Peyer's patch (tissue), 4 donors: ENCODE measurements around the gene RHBDD3. TPM values are rescaled to one million over a fixed set of nuclear protein-coding genes. Genes with fewer than 3 reads are reported as not detected.
A peak's percentile ranks its signal among the peaks of the same experiment; 100 is the strongest.

Experiments used
- DNase-seq, 3 donors: peaks; one replicate each; pipeline ENCODE4 v3.0.0-alpha.2; 2017 to 2019
- H3K27ac ChIP-seq, 4 donors: fragments of 200-600 bp; sonication (generic); one replicate each; pipeline ENCODE4 v1.5.1; 2016 to 2019
- H3K27me3 ChIP-seq, 2 donors: fragments of 200-600 bp; sonication (generic); one replicate each; pipeline ENCODE4 v1.5.1; 2019
- H3K36me3 ChIP-seq, 3 donors: fragments of 200-600 bp; sonication (generic); one replicate each; pipeline ENCODE4 v1.5.1; 2016 to 2019
- H3K4me1 ChIP-seq, 4 donors: fragments of 200-600 bp; sonication (generic); one replicate each; pipeline ENCODE4 v1.5.1; 2016 to 2019
- H3K4me3 ChIP-seq, 4 donors: fragments of 200-600 bp; sonication (generic); 1 replicate in 3 of 4; 2 replicates in 1 of 4; pipeline ENCODE4 v1.5.1; 2016 to 2019; ENCODE audit warnings: mild to moderate bottlenecking in 1 of 4
- H3K9me3 ChIP-seq, 4 donors: fragments of 200-600 bp; sonication (generic); one replicate each; pipeline ENCODE4 v1.5.1; 2016 to 2019; ENCODE audit warnings: mild to moderate bottlenecking in 1 of 4
- CTCF ChIP-seq, 6 experiments: fragments of 450-650 bp in 4 of 6; fragments of 200-600 bp in 2 of 6; sonication (generic) in 1 of 6; IDR thresholded peaks; one replicate each; pipeline ENCODE4 v1.5.1; 2017 to 2019; ENCODE audit warnings: antibody characterized with exemption in 6 of 6, mild to moderate bottlenecking in 3 of 6, moderate library complexity in 1 of 6
- POLR2A ChIP-seq, 2 donors: fragments of 450-650 bp; IDR thresholded peaks; one replicate each; pipeline ENCODE4 v1.5.1; 2017; ENCODE audit warnings: antibody characterized with exemption in 2 of 2, mild to moderate bottlenecking in 2 of 2, moderate library complexity in 2 of 2
- total RNA-seq, 4 donors: library from RNA; depleted of rRNA; stranded (reverse); fragments of >200 nt; gene quantifications; one replicate each; pipeline ENCODE4 v1.1.0, GENCODE V29; 2016

The RHBDD3 gene
- total RNA-seq, 4 donors from 2014 or later = 25.4 to 47.2 (median 36.2) TPM

GRCh38 chr22:29310065-29310862 lies 42.5 kb upstream of the RHBDD3 start:
- H3K9me3 ChIP-seq = no peaks in the 10 kb centered on the region
- no peak for DNase-seq
- TF ChIP-seq CTCF (IDR thresholded peaks at IDR 0.05) (no peak), POLR2A (IDR thresholded peaks at IDR 0.05) (no peak)
- H3K36me3 ChIP-seq = no peaks in the 10 kb centered on the region
- peaks cover 16 to 73% (median 34%) of the 10 kb centered on the region in 4 donors for H3K4me1 ChIP-seq
- H3K27me3 ChIP-seq = peaks cover 0 to 9% of the 10 kb centered on the region in 2 donors
- H3K27ac ChIP-seq = peak overlapping the region; percentile 12 to 86 (median 62)
- peak overlapping the region in 1 of 4 donors; percentile 15 for H3K4me3 ChIP-seq

GRCh38 chr22:29309332-29310064 lies 41.7 kb upstream of the RHBDD3 start:
- peak in 2 of 3 donors; percentile 63 to 80 for DNase-seq
- Histone ChIP-seq H3K27ac (peak overlapping the region; percentile 12 to 86 (median 42)), H3K9me3 (no peaks in the 10 kb centered on the region), H3K27me3 (peaks cover 0 to 2% of the 10 kb centered on the region in 2 donors), H3K36me3 (no peaks in the 10 kb centered on the region), H3K4me3 (peak overlapping the region in 2 of 4 donors; percentile 85 to 86), H3K4me1 (peaks cover 16 to 66% (median 31%) of the 10 kb centered on the region in 4 donors)
- TF ChIP-seq POLR2A (IDR thresholded peaks at IDR 0.05) = no peak
- TF ChIP-seq CTCF (IDR thresholded peaks at IDR 0.05) = no peak

- H3K9me3 ChIP-seq = no peaks in the 10 kb centered on the region
- H3K36me3 ChIP-seq = no peaks in the 10 kb centered on the region
- peak overlapping the region in 3 of 4 donors; percentile 42 to 86 (median 54) for H3K27ac ChIP-seq
- peaks cover 14 to 59% (median 28%) of the 10 kb centered on the region in 4 donors for H3K4me1 ChIP-seq
- DNase-seq = peak in 1 of 3 donors; percentile 63
- no peak for TF ChIP-seq CTCF (IDR thresholded peaks at IDR 0.05)
- TF ChIP-seq POLR2A (IDR thresholded peaks at IDR 0.05) = no peak
- H3K4me3 ChIP-seq = peak overlapping the region in 2 of 4 donors; percentile 85 to 86
- no peaks in the 10 kb centered on the region for H3K27me3 ChIP-seq
Observed at GRCh38 chr22:29308791-29309262, 41.0 kb upstream of the RHBDD3 start.

GRCh38 chr22:29308148-29308790 lies 40.5 kb upstream of the RHBDD3 start:
- Histone ChIP-seq H3K4me3 (peak overlapping the region in 2 of 4 donors; percentile 85 to 86), H3K9me3 (no peaks in the 10 kb centered on the region), H3K36me3 (no peaks in the 10 kb centered on the region), H3K4me1 (peaks cover 8 to 56% (median 25%) of the 10 kb centered on the region in 4 donors), H3K27ac (peak overlapping the region in 3 of 4 donors; percentile 42 to 90 (median 86)), H3K27me3 (no peaks in the 10 kb centered on the region)
- TF ChIP-seq POLR2A (IDR thresholded peaks at IDR 0.05) = no peak
- no peak for TF ChIP-seq CTCF (IDR thresholded peaks at IDR 0.05)
- DNase-seq = peak in 1 of 3 donors; percentile 47

GRCh38 chr22:29307596-29308147 lies 39.9 kb upstream of the RHBDD3 start:
- H3K4me1 ChIP-seq = peaks cover 8 to 56% (median 25%) of the 10 kb centered on the region in 4 donors
- no peaks in the 10 kb centered on the region for H3K36me3 ChIP-seq
- H3K9me3 ChIP-seq = no peaks in the 10 kb centered on the region
- no peaks in the 10 kb centered on the region for H3K27me3 ChIP-seq
- DNase-seq = peak in 1 of 3 donors; percentile 46
- H3K4me3 ChIP-seq = peak overlapping the region; percentile 60 to 86 (median 82)
- peak overlapping the region; percentile 75 to 90 (median 84) for H3K27ac ChIP-seq
- TF ChIP-seq CTCF (IDR thresholded peaks at IDR 0.05) (no peak), POLR2A (IDR thresholded peaks at IDR 0.05) (no peak)
